Gastroesophageal sphincter (tissue), 3 donors: ENCODE data around the gene CRY2.

ENCODE experiments used
- EP300 ChIP-seq: sonication (generic); formaldehyde crosslinking; IDR thresholded peaks from one replicate; pipeline ENCODE4 v1.6.1; 2017; ENCODE audit warnings: antibody characterized with exemption, mild to moderate bottlenecking
- POLR2A ChIP-seq, 2 donors: fragments of 450-650 bp; IDR thresholded peaks; one replicate each; pipeline ENCODE4 v1.6.1; 2017; ENCODE audit warnings: antibody characterized with exemption in 2 of 2, mild to moderate bottlenecking in 2 of 2, moderate library complexity in 1 of 2
- POLR2AphosphoS5 ChIP-seq: sonication (generic); formaldehyde crosslinking; IDR thresholded peaks from one replicate; pipeline ENCODE4 v1.6.1; 2017; ENCODE audit warnings: antibody characterized with exemption
- TF ChIP-seq, protein P1 (sequence below), 4 experiments: fragments of 200-600 bp in 2 of 4; fragments of 450-650 bp in 2 of 4; sonication (generic) in 1 of 4; IDR thresholded peaks; one replicate each; pipeline ENCODE4 v1.5.1; 2017 to 2019; ENCODE audit warnings: antibody characterized with exemption in 4 of 4, mild to moderate bottlenecking in 2 of 4, moderate library complexity in 2 of 4

DNA sequence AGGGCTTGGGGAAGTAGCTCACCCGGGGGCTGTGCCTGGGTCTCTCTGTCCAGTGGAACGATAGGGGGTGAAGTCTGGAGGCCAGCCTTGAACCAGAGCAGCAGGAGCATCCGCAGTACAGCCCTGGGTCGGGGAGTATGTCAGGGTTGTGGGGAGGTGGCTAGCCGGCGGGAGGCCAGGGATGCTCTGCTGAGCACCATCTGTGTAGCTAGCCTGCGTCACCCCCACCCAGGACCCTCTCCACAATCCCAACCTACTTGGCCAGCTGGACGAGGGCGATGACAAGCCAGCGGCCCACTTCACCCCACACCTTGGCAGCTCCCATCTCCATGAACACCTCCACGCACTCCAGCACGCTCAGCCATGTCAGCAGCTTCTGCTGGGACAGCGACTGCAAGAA is 68.2 kb downstream of the CRY2 start:
- TF ChIP-seq, protein P1, sequence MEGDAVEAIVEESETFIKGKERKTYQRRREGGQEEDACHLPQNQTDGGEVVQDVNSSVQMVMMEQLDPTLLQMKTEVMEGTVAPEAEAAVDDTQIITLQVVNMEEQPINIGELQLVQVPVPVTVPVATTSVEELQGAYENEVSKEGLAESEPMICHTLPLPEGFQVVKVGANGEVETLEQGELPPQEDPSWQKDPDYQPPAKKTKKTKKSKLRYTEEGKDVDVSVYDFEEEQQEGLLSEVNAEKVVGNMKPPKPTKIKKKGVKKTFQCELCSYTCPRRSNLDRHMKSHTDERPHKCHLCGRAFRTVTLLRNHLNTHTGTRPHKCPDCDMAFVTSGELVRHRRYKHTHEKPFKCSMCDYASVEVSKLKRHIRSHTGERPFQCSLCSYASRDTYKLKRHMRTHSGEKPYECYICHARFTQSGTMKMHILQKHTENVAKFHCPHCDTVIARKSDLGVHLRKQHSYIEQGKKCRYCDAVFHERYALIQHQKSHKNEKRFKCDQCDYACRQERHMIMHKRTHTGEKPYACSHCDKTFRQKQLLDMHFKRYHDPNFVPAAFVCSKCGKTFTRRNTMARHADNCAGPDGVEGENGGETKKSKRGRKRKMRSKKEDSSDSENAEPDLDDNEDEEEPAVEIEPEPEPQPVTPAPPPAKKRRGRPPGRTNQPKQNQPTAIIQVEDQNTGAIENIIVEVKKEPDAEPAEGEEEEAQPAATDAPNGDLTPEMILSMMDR (IDR thresholded peaks at IDR 0.05): no peak
- no peak for TF ChIP-seq POLR2AphosphoS5
- TF ChIP-seq EP300: no peak
- TF ChIP-seq POLR2A (IDR thresholded peaks at IDR 0.05): no peak
